ENCODE results near the gene RAB3IP.
"Not testable (repeated sequence)": the region's sequence is repeated elsewhere in the genome, so short reads cannot be mapped to it uniquely, and the experiment has no call there.

RAB3IP gene

GRCh38 chr12:69789351-69789750 is 50.7 kb downstream of the RAB3IP start:
- H3K27ac Mint-ChIP-seq = no peak overlapping the region
- H3K9me3 Mint-ChIP-seq = peaks cover 34% of the 10 kb centered on the region
- no peaks in the 10 kb centered on the region for H3K4me1 Mint-ChIP-seq
- no peak overlapping the region for H3K4me3 Mint-ChIP-seq
- peaks cover 73% of the 10 kb centered on the region for H3K36me3 Mint-ChIP-seq (ENCODE audit: low read depth)
- TF ChIP-seq CTCF (IDR thresholded peaks at IDR 0.05; ENCODE audit: unreplicated experiment in 3 of 3) = no peak
- no peaks in the 10 kb centered on the region for H3K27me3 Mint-ChIP-seq (ENCODE audit: low read depth)

- no peak overlapping the region for H3K4me3 Mint-ChIP-seq
- peaks cover 80% of the 10 kb centered on the region for H3K36me3 Mint-ChIP-seq (ENCODE audit: low read depth)
- peaks cover 34% of the 10 kb centered on the region for H3K9me3 Mint-ChIP-seq
- no peaks in the 10 kb centered on the region for H3K4me1 Mint-ChIP-seq
- no peak overlapping the region for H3K27ac Mint-ChIP-seq
- no peak for TF ChIP-seq CTCF (IDR thresholded peaks at IDR 0.05; ENCODE audit: unreplicated experiment in 3 of 3)
- H3K27me3 Mint-ChIP-seq (ENCODE audit: low read depth) = no peaks in the 10 kb centered on the region
Measured at GRCh38 chr12:69792533-69792932, 53.9 kb downstream of the RAB3IP start.

- Mint-ChIP-seq H3K36me3 (ENCODE audit: low read depth) (peaks cover 70% of the 10 kb centered on the region), H3K9me3 (peaks cover 40% of the 10 kb centered on the region)
- not testable (repeated sequence) for H3K4me3 Mint-ChIP-seq; H3K27ac Mint-ChIP-seq; H3K4me1 Mint-ChIP-seq; H3K27me3 Mint-ChIP-seq (ENCODE audit: low read depth)
Measured at GRCh38 chr12:69807101-69807897, 68.6 kb downstream of the RAB3IP start.

- TF ChIP-seq CTCF (IDR thresholded peaks at IDR 0.05; ENCODE audit: unreplicated experiment in 3 of 3) = no peak
- no peak overlapping the region for H3K4me3 Mint-ChIP-seq
- H3K9me3 Mint-ChIP-seq = peaks cover 37% of the 10 kb centered on the region
- no peaks in the 10 kb centered on the region for H3K4me1 Mint-ChIP-seq
- peaks cover 58% of the 10 kb centered on the region for H3K36me3 Mint-ChIP-seq (ENCODE audit: low read depth)
- no peaks in the 10 kb centered on the region for H3K27me3 Mint-ChIP-seq (ENCODE audit: low read depth)
- no peak overlapping the region for H3K27ac Mint-ChIP-seq
Measured at GRCh38 chr12:69810870-69811498, 72.3 kb downstream of the RAB3IP start.

GRCh38 chr12:69816082-69816481 is 77.4 kb downstream of the RAB3IP start:
- Mint-ChIP-seq H3K9me3 (peaks cover 4% of the 10 kb centered on the region), H3K4me3 (no peak overlapping the region), H3K36me3 (ENCODE audit: low read depth) (peaks cover 18% of the 10 kb centered on the region), H3K27me3 (ENCODE audit: low read depth) (no peaks in the 10 kb centered on the region), H3K27ac (no peak overlapping the region), H3K4me1 (no peaks in the 10 kb centered on the region)
- TF ChIP-seq CTCF (IDR thresholded peaks at IDR 0.05; ENCODE audit: unreplicated experiment in 3 of 3) = no peak

- no peaks in the 10 kb centered on the region for H3K36me3 Mint-ChIP-seq (ENCODE audit: low read depth)
- peak overlapping the region in 2 of 3 experiments; percentile 85 to 89 for H3K27ac Mint-ChIP-seq
- no peak for TF ChIP-seq CTCF (IDR thresholded peaks at IDR 0.05; ENCODE audit: unreplicated experiment in 3 of 3)
- no peak overlapping the region for H3K4me3 Mint-ChIP-seq
- H3K4me1 Mint-ChIP-seq = peaks cover 21% of the 10 kb centered on the region
- no peaks in the 10 kb centered on the region for H3K27me3 Mint-ChIP-seq (ENCODE audit: low read depth)
- H3K9me3 Mint-ChIP-seq = no peaks in the 10 kb centered on the region
Measured at GRCh38 chr12:69821032-69821455, 82.4 kb downstream of the RAB3IP start.

Data from nephron (organoid).